Astrocyte (in vitro differentiated cells and primary cell): Measurements from ENCODE around the gene SCGB3A1.

Experiments
- CTCF ChIP-seq: IDR thresholded peaks from 2 replicates; pipeline ENCODE4 v1.5.1; 2011; ENCODE audit warnings: low read depth, mild to moderate bottlenecking, inconsistent platforms, low read length, moderate library complexity; ENCODE audit not compliant: insufficient read depth
- EZH2 ChIP-seq: IDR thresholded peaks from 2 replicates; pipeline ENCODE4 v1.6.1; 2012; ENCODE audit warnings: mild to moderate bottlenecking, low read length, inconsistent platforms; ENCODE audit not compliant: insufficient read depth

- TF ChIP-seq CTCF, result no peak
- no peak for TF ChIP-seq EZH2
Measured at GRCh38 chr5:180599981-180600553, 8.8 kb upstream of the SCGB3A1 start.
